ENCODE data around the gene PDE9A. TPM values are rescaled to one million over a fixed set of nuclear protein-coding genes. Genes with fewer than 3 reads are reported as not detected.
A peak's percentile ranks its signal among the peaks of the same experiment; 100 is the strongest.

Gene PDE9A
- total and polyA plus RNA-seq, 5 donors from 2014 or later: 1.4 to 7.3 (median 2.6) TPM

- Histone ChIP-seq H3K27me3 (ENCODE audit: control insufficient read depth, insufficient read depth, low read length) (no peaks in the 10 kb centered on the region), H3K4me1 (ENCODE audit: control insufficient read depth, insufficient read depth, low read length, poor library complexity, severe bottlenecking) (no peaks in the 10 kb centered on the region), H3K27ac (ENCODE audit: insufficient read depth, low read length, poor library complexity, severe bottlenecking) (no peak overlapping the region), H3K4me3 (ENCODE audit: low read depth, low read length) (no peak overlapping the region), H3K9me3 (ENCODE audit: control insufficient read depth in 2 of 2, low read length in 2 of 2) (no peaks in the 10 kb centered on the region), H3K36me3 (ENCODE audit: control insufficient read depth, insufficient read depth, low read length) (peaks cover 7% of the 10 kb centered on the region)
- Mint-ChIP-seq H3K9me3 (no peaks in the 10 kb centered on the region), H3K36me3 (peaks cover 38% of the 10 kb centered on the region), H3K4me3 (no peak overlapping the region), H3K27ac (peak overlapping the region in 2 of 3 donors; percentile 33 to 76), H3K27me3 (no peaks in the 10 kb centered on the region), H3K4me1 (no peaks in the 10 kb centered on the region)
- ATAC-seq (ENCODE audit: low read depth in 2 of 2) (no peak), DNase-seq (no peak)
Measured at GRCh38 chr21:42768324-42769121, 115.1 kb downstream of the PDE9A start.

GRCh38 chr21:42769183-42769819 is 115.9 kb downstream of the PDE9A start:
- DNase-seq: no peak
- no peaks in the 10 kb centered on the region for H3K9me3 ChIP-seq (ENCODE audit: control insufficient read depth in 2 of 2, low read length in 2 of 2)
- no peaks in the 10 kb centered on the region for H3K4me1 ChIP-seq (ENCODE audit: control insufficient read depth, insufficient read depth, low read length, poor library complexity, severe bottlenecking)
- Mint-ChIP-seq H3K4me1 (no peaks in the 10 kb centered on the region), H3K4me3 (no peak overlapping the region), H3K9me3 (no peaks in the 10 kb centered on the region), H3K36me3 (peaks cover 31% of the 10 kb centered on the region), H3K27ac (peak overlapping the region in 2 of 3 donors; percentile 33 to 76), H3K27me3 (no peaks in the 10 kb centered on the region)
- no peak overlapping the region for H3K4me3 ChIP-seq (ENCODE audit: low read depth, low read length)
- H3K27ac ChIP-seq (ENCODE audit: insufficient read depth, low read length, poor library complexity, severe bottlenecking): no peak overlapping the region
- H3K36me3 ChIP-seq (ENCODE audit: control insufficient read depth, insufficient read depth, low read length): peaks cover 7% of the 10 kb centered on the region
- no peaks in the 10 kb centered on the region for H3K27me3 ChIP-seq (ENCODE audit: control insufficient read depth, insufficient read depth, low read length)
- no peak for ATAC-seq (ENCODE audit: low read depth in 2 of 2)

- DNase-seq: no peak
Measured at GRCh38 chr21:42769820-42770716, 116.6 kb downstream of the PDE9A start.

GRCh38 chr21:42770717-42771502 is 117.5 kb downstream of the PDE9A start:
- H3K9me3 Mint-ChIP-seq: no peaks in the 10 kb centered on the region

More at GRCh38 chr21:42769820-42770716, 116.6 kb downstream of the PDE9A start:
- Histone ChIP-seq H3K27me3 (ENCODE audit: control insufficient read depth, insufficient read depth, low read length) (no peaks in the 10 kb centered on the region), H3K36me3 (ENCODE audit: control insufficient read depth, insufficient read depth, low read length) (peaks cover 7% of the 10 kb centered on the region), H3K4me1 (ENCODE audit: control insufficient read depth, insufficient read depth, low read length, poor library complexity, severe bottlenecking) (no peaks in the 10 kb centered on the region), H3K4me3 (ENCODE audit: low read depth, low read length) (no peak overlapping the region), H3K27ac (ENCODE audit: insufficient read depth, low read length, poor library complexity, severe bottlenecking) (no peak overlapping the region), H3K9me3 (ENCODE audit: control insufficient read depth in 2 of 2, low read length in 2 of 2) (no peaks in the 10 kb centered on the region)
- Mint-ChIP-seq H3K4me3 (no peak overlapping the region), H3K9me3 (no peaks in the 10 kb centered on the region), H3K4me1 (no peaks in the 10 kb centered on the region), H3K36me3 (peaks cover 27% of the 10 kb centered on the region), H3K27ac (no peak overlapping the region), H3K27me3 (no peaks in the 10 kb centered on the region)
- no peak for ATAC-seq (ENCODE audit: low read depth in 2 of 2)

GRCh38 chr21:42771503-42771805 is 118.0 kb downstream of the PDE9A start:
- Mint-ChIP-seq H3K27ac (peak overlapping the region in 1 of 3 donors; percentile 75), H3K36me3 (peaks cover 27% of the 10 kb centered on the region), H3K9me3 (no peaks in the 10 kb centered on the region), H3K4me3 (no peak overlapping the region), H3K27me3 (no peaks in the 10 kb centered on the region), H3K4me1 (peaks cover 0 to 2% (median under 1%) of the 10 kb centered on the region in 4 donors)
- ATAC-seq (ENCODE audit: low read depth in 2 of 2) (no peak), DNase-seq (no peak)
- Histone ChIP-seq H3K4me1 (ENCODE audit: control insufficient read depth, insufficient read depth, low read length, poor library complexity, severe bottlenecking) (no peaks in the 10 kb centered on the region), H3K36me3 (ENCODE audit: control insufficient read depth, insufficient read depth, low read length) (peaks cover 7% of the 10 kb centered on the region), H3K27me3 (ENCODE audit: control insufficient read depth, insufficient read depth, low read length) (no peaks in the 10 kb centered on the region), H3K27ac (ENCODE audit: insufficient read depth, low read length, poor library complexity, severe bottlenecking) (no peak overlapping the region), H3K4me3 (ENCODE audit: low read depth, low read length) (no peak overlapping the region), H3K9me3 (ENCODE audit: control insufficient read depth in 2 of 2, low read length in 2 of 2) (no peaks in the 10 kb centered on the region)

More at GRCh38 chr21:42770717-42771502, 117.5 kb downstream of the PDE9A start:
- ATAC-seq (ENCODE audit: low read depth in 2 of 2) (no peak), DNase-seq (no peak)
- no peak overlapping the region for H3K4me3 ChIP-seq (ENCODE audit: low read depth, low read length)
- Mint-ChIP-seq H3K27me3 (no peaks in the 10 kb centered on the region), H3K4me3 (no peak overlapping the region), H3K4me1 (no peaks in the 10 kb centered on the region), H3K36me3 (peaks cover 26% of the 10 kb centered on the region), H3K27ac (peak overlapping the region in 1 of 3 donors; percentile 75)
- H3K36me3 ChIP-seq (ENCODE audit: control insufficient read depth, insufficient read depth, low read length): peaks cover 7% of the 10 kb centered on the region
- no peaks in the 10 kb centered on the region for H3K27me3 ChIP-seq (ENCODE audit: control insufficient read depth, insufficient read depth, low read length)
- no peaks in the 10 kb centered on the region for H3K9me3 ChIP-seq (ENCODE audit: control insufficient read depth in 2 of 2, low read length in 2 of 2)
- H3K4me1 ChIP-seq (ENCODE audit: control insufficient read depth, insufficient read depth, low read length, poor library complexity, severe bottlenecking): no peaks in the 10 kb centered on the region
- no peak overlapping the region for H3K27ac ChIP-seq (ENCODE audit: insufficient read depth, low read length, poor library complexity, severe bottlenecking)

GRCh38 chr21:42775123-42775522 is 121.7 kb downstream of the PDE9A start:
- Histone ChIP-seq H3K27me3 (ENCODE audit: control insufficient read depth, insufficient read depth, low read length) (no peaks in the 10 kb centered on the region), H3K4me1 (ENCODE audit: control insufficient read depth, insufficient read depth, low read length, poor library complexity, severe bottlenecking) (no peaks in the 10 kb centered on the region), H3K36me3 (ENCODE audit: control insufficient read depth, insufficient read depth, low read length) (no peaks in the 10 kb centered on the region), H3K9me3 (ENCODE audit: control insufficient read depth in 2 of 2, low read length in 2 of 2) (no peaks in the 10 kb centered on the region), H3K27ac (ENCODE audit: insufficient read depth, low read length, poor library complexity, severe bottlenecking) (no peak overlapping the region), H3K4me3 (ENCODE audit: low read depth, low read length) (no peak overlapping the region)
- Mint-ChIP-seq H3K27me3 (peaks cover under 1% of the 10 kb centered on the region), H3K4me3 (no peak overlapping the region), H3K27ac (peak overlapping the region in 1 of 3 donors; percentile 60), H3K4me1 (peaks cover 0 to 6% (median 4%) of the 10 kb centered on the region in 4 donors), H3K36me3 (peaks cover 19% of the 10 kb centered on the region), H3K9me3 (peaks cover 0 to 2% (median 0%) of the 10 kb centered on the region in 7 donors)
- DNase-seq (no peak), ATAC-seq (ENCODE audit: low read depth in 2 of 2) (no peak)

GRCh38 chr21:42775891-42776290 is 122.5 kb downstream of the PDE9A start:
- Mint-ChIP-seq H3K27ac (peak overlapping the region in 1 of 3 donors; percentile 47), H3K27me3 (peaks cover 5% of the 10 kb centered on the region), H3K36me3 (peaks cover 19% of the 10 kb centered on the region), H3K4me3 (no peak overlapping the region), H3K4me1 (peaks cover 0 to 11% (median 4%) of the 10 kb centered on the region in 4 donors), H3K9me3 (peaks cover 0 to 2% (median 0%) of the 10 kb centered on the region in 7 donors)
- H3K27ac ChIP-seq (ENCODE audit: insufficient read depth, low read length, poor library complexity, severe bottlenecking): no peak overlapping the region
- H3K9me3 ChIP-seq (ENCODE audit: control insufficient read depth in 2 of 2, low read length in 2 of 2): no peaks in the 10 kb centered on the region
- H3K36me3 ChIP-seq (ENCODE audit: control insufficient read depth, insufficient read depth, low read length): no peaks in the 10 kb centered on the region
- ATAC-seq (ENCODE audit: low read depth in 2 of 2): no peak
- H3K27me3 ChIP-seq (ENCODE audit: control insufficient read depth, insufficient read depth, low read length): no peaks in the 10 kb centered on the region
- DNase-seq: no peak
- H3K4me3 ChIP-seq (ENCODE audit: low read depth, low read length): no peak overlapping the region
- no peaks in the 10 kb centered on the region for H3K4me1 ChIP-seq (ENCODE audit: control insufficient read depth, insufficient read depth, low read length, poor library complexity, severe bottlenecking)
